K562 (cell line): ENCODE data around the gene WWOX. TPM values are rescaled to one million over a fixed set of nuclear protein-coding genes. Genes with fewer than 3 reads are reported as not detected.

ENCODE experiments used
- ATAC-seq: fragments of 200-7000 bp; cut with Tn5 transposase; 3 replicates; pipeline ENCODE4 v1.9.1; 2020; ENCODE audit warnings: moderate library complexity
- BruUV-seq: library from RNA; stranded (reverse); fragments of 400-500 nt; replicated peaks from 2 replicates; lab custom pipeline; 2021; lab: Mats Ljungman, UMichigan
- CTCF ChIA-PET: fragments of 300-600 bp; formaldehyde crosslinking; extraction: SDS; loops from one replicate; lab custom pipeline; 2021; ENCODE audit warnings: low intra/inter-chr PET ratio; lab: Yijun Ruan, JAX
- POLR2A ChIA-PET: fragments of 300-600, 350-650 bp; sonication (Branson Sonifier 250); formaldehyde crosslinking; extraction: SDS; loops from one replicate; lab custom pipeline; 2021; ENCODE audit warnings: antibody characterized with exemption, inconsistent platforms; lab: Yijun Ruan, JAX
- DNase-seq, 4 experiments: peaks; one replicate each; pipeline versions ENCODE4 v3.0.0 to v3.0.0-alpha.2; 2011 to 2018; ENCODE audit warnings: low spot score in 3 of 4, mixed read lengths in 3 of 4; ENCODE audit errors: extremely low read depth in 1 of 4
- FAIRE-seq: peaks from 2 replicates; lab custom pipeline; 2011; peaks lifted over from hg19 to GRCh38; lab: Jason Lieb, UNC
- H2AFZ ChIP-seq: 2 replicates; pipeline ENCODE4 v1.6.0; 2011; ENCODE audit warnings: low read depth, low read length, control low read depth, inconsistent platforms
- H3K27ac ChIP-seq: fragments of 200-600 bp; 3 replicates; pipeline ENCODE4 v1.8.0; 2011; ENCODE audit warnings: low read depth, mild to moderate bottlenecking, control low read depth, inconsistent platforms, low read length, moderate library complexity, mixed read lengths; ENCODE audit errors: extremely low read depth
- H3K27me3 ChIP-seq, 2 experiments: fragments of 300-600 bp in 1 of 2; 2 replicates in 1 of 2; 3 replicates in 1 of 2; pipeline versions ENCODE4 v1.6.0 to v1.8.0; 2011; ENCODE audit warnings: inconsistent platforms in 2 of 2, low read length in 2 of 2, mild to moderate bottlenecking in 1 of 2, mixed read lengths in 1 of 2, moderate library complexity in 1 of 2; ENCODE audit not compliant: control insufficient read depth in 2 of 2, insufficient read depth in 2 of 2
- H3K36me3 ChIP-seq: fragments of 300-600 bp; 3 replicates; pipeline ENCODE4 v1.8.0; 2011; ENCODE audit warnings: mild to moderate bottlenecking, low read length, inconsistent platforms; ENCODE audit not compliant: control insufficient read depth, insufficient read depth
- H3K4me1 ChIP-seq, 2 experiments: fragments of 200-600 bp in 1 of 2; replicated peaks in 1 of 2; 2 replicates in 1 of 2; 3 replicates in 1 of 2; pipeline versions ENCODE4 v1.5.1 to v1.8.0; 2011; ENCODE audit warnings: inconsistent platforms in 2 of 2, low read length in 2 of 2, mild to moderate bottlenecking in 1 of 2, mixed read lengths in 1 of 2, moderate library complexity in 1 of 2; ENCODE audit not compliant: control insufficient read depth in 2 of 2, insufficient read depth in 2 of 2
- H3K4me2 ChIP-seq: 2 replicates; pipeline ENCODE4 v1.6.1; 2011; ENCODE audit warnings: low read length, control low read depth, inconsistent platforms, mixed read lengths; ENCODE audit not compliant: insufficient read depth
- H3K4me3 ChIP-seq: fragments of 200-600 bp; sonication (generic), shearing (Covaris generic); 2 replicates; pipeline ENCODE4 v1.5.1; 2016; ENCODE audit warnings: control low read depth, inconsistent platforms
- H3K79me2 ChIP-seq: fragments of 200-600 bp; 3 replicates; pipeline ENCODE4 v1.8.0; 2011; ENCODE audit warnings: low read length, inconsistent platforms; ENCODE audit not compliant: control insufficient read depth, insufficient read depth
- H3K9ac ChIP-seq, 2 experiments: 2 replicates each; pipeline versions ENCODE4 v1.6.0 to v1.6.1; 2011; ENCODE audit warnings: low read depth in 2 of 2, low read length in 2 of 2, control low read depth in 1 of 2, inconsistent platforms in 1 of 2, mild to moderate bottlenecking in 1 of 2, mixed read lengths in 1 of 2; ENCODE audit not compliant: insufficient read depth in 1 of 2
- H3K9me1 ChIP-seq: one replicate; pipeline ENCODE4 v1.6.0; 2011; ENCODE audit warnings: inconsistent platforms, mild to moderate bottlenecking, low read length, moderate library complexity; ENCODE audit not compliant: control insufficient read depth, insufficient read depth
- H3K9me3 ChIP-seq: replicated peaks from 2 replicates; pipeline ENCODE4 v1.5.1; 2011; ENCODE audit warnings: low read depth, low read length, inconsistent platforms; ENCODE audit not compliant: control insufficient read depth, insufficient read depth
- H4K20me1 ChIP-seq: replicated peaks from 2 replicates; pipeline ENCODE4 v1.6.1; 2011; ENCODE audit warnings: low read length, inconsistent platforms, mixed read lengths; ENCODE audit not compliant: control insufficient read depth, insufficient read depth
- BCL6 ChIP-seq: fragments of 250-450 bp; sonication (Bioruptor Pico); IDR thresholded peaks from 2 replicates; pipeline ENCODE4 v1.4.0; 2020
- DPF2 ChIP-seq: fragments of 450-650 bp; IDR thresholded peaks from 2 replicates; pipeline ENCODE4 v1.6.1; 2016
- GATAD2A ChIP-seq: fragments of 450-650 bp; IDR thresholded peaks from 2 replicates; pipeline ENCODE4 v1.6.1; 2017
- HNRNPL ChIP-seq: fragments of 200-400 bp; formaldehyde crosslinking; IDR thresholded peaks from 2 replicates; pipeline ENCODE4 v1.6.1; 2017; ENCODE audit warnings: low read depth, mild to moderate bottlenecking, low read length
- LCOR ChIP-seq: sonication (generic); formaldehyde crosslinking; IDR thresholded peaks from 2 replicates; pipeline ENCODE4 v1.8.0; 2022; ENCODE audit warnings: mild to moderate bottlenecking, missing genetic modification reagents
- MLLT1 ChIP-seq, 2 experiments: fragments of 450-650 bp; IDR thresholded peaks; 2 replicates each; pipeline ENCODE4 v1.6.1; 2016
- NCOA6 ChIP-seq: fragments of 450-650 bp; IDR thresholded peaks from 2 replicates; pipeline ENCODE4 v1.6.1; 2017; ENCODE audit warnings: mild to moderate bottlenecking
- NR0B1 ChIP-seq: fragments of 450-650 bp; IDR thresholded peaks from one replicate; pipeline ENCODE4 v1.6.1; 2018; ENCODE audit warnings: mild to moderate bottlenecking, moderate library complexity; ENCODE audit not compliant: partially characterized antibody
- SRSF3 ChIP-seq: fragments of 200-400 bp; formaldehyde crosslinking; IDR thresholded peaks from 2 replicates; pipeline ENCODE4 v1.6.1; 2016; ENCODE audit warnings: mild to moderate bottlenecking, low read length, moderate library complexity; ENCODE audit not compliant: insufficient read depth
- SUPT5H ChIP-seq: fragments of 450-650 bp; IDR thresholded peaks from 2 replicates; pipeline ENCODE4 v1.6.1; 2016
- TSHZ1 ChIP-seq: fragments of 250-450 bp; sonication (Bioruptor Pico); IDR thresholded peaks from 2 replicates; pipeline ENCODE4 v1.4.0; 2020; ENCODE audit warnings: mild to moderate bottlenecking, moderate library complexity
- ZNF263 ChIP-seq: sonication (generic); formaldehyde crosslinking; IDR thresholded peaks from 2 replicates; pipeline ENCODE4 v1.8.0; 2022; ENCODE audit warnings: mild to moderate bottlenecking, missing genetic modification reagents, borderline replicate concordance
- ZNF280B ChIP-seq: fragments of 250-450 bp; sonication (Bioruptor Pico); IDR thresholded peaks from 2 replicates; pipeline ENCODE4 v1.5.1; 2021; ENCODE audit warnings: mild to moderate bottlenecking
- ZNF695 ChIP-seq: fragments of 450-650 bp; formaldehyde crosslinking; IDR thresholded peaks from 2 replicates; pipeline ENCODE4 v1.4.0; 2020; ENCODE audit warnings: mild to moderate bottlenecking, moderate library complexity
- WGBS: fragments of 100-300 bp; shearing (Covaris generic); methylation state at CpG from one replicate; pipeline ENCODE4 v1.1.6; 2016; ENCODE audit warnings: low coverage, mixed read lengths; ENCODE audit not compliant: insufficient coverage; ENCODE audit errors: missing lambda C conversion rate; 5-methylcytosine and 5-hydroxymethylcytosine counted together
- in situ Hi-C: fragments of 300-500 bp; cut with MboI; formaldehyde crosslinking; loops from 4 replicates; pipeline ENCODE4 v1.15.0; 2018; ENCODE audit warnings: inconsistent platforms, mixed read lengths
- intact Hi-C: fragments of 100-400 bp; cut with micrococcal nuclease; formaldehyde crosslinking; loops from 2 replicates; pipeline ENCODE4 v1.14.2; 2022
- polyA plus RNA-seq, 8 experiments: library from polyadenylated mRNA; depleted of rRNA in 4 of 8; stranded (reverse) in 5 of 8; unstranded in 3 of 8; fragments of >200 nt; fragmentation: Nextera tagmentation in 2 of 8; fragmentation: Illumina TruSeq in 1 of 8; extraction: Ambion mirVana in 2 of 8; extraction: Trizol in 1 of 8; gene quantifications; 2 replicates each; pipeline versions ENCODE4 v1.2.1 to v1.2.3, GENCODE V29; 2011 to 2014; ENCODE audit warnings: inconsistent platforms in 1 of 8, missing spikeins in 1 of 8
- total RNA-seq, 7 experiments: library from RNA; depleted of rRNA in 6 of 7; stranded (reverse); fragments of >200 nt in 6 of 7; fragmentation: Illumina TruSeq in 2 of 7; extraction: Trizol in 2 of 7; gene quantifications; 2 replicates each; pipeline versions ENCODE4 v1.2.1 to v1.2.3, GENCODE V29; 2011 to 2021; ENCODE audit warnings: low replicate concordance in 1 of 7

WWOX gene
- total and polyA plus RNA-seq, 9 of the 15 experiments (the other 6 are each of a cell fraction or from before 2014, with no cell fraction given), result 1.6 to 22.7 (median 8.1) TPM

- WGBS, result 0% methylated on average over 4 of the region's 4 CpGs
- Histone ChIP-seq H3K9ac (no peak overlapping the region), H3K9me3 (no peaks in the 10 kb centered on the region), H3K4me1 (no peaks in the 10 kb centered on the region), H3K79me2 (no peaks in the 10 kb centered on the region), H3K4me3 (no peak overlapping the region), H3K27ac (no peak overlapping the region), H3K4me2 (no peak overlapping the region), H2AFZ (no peak overlapping the region), H3K36me3 (no peaks in the 10 kb centered on the region), H3K9me1 (no peaks in the 10 kb centered on the region), H3K27me3 (peaks cover 6 to 16% of the 10 kb centered on the region in 2 experiments), H4K20me1 (0 out of 2 replicates have a peak, but pooled peaks cover 3% of the 10 kb centered on the region)
- CTCF ChIA-PET, result no interaction called here
- FAIRE-seq (no peak), ATAC-seq (no peak), DNase-seq (no peak)
- in situ Hi-C loops (no loop called here), intact Hi-C loops (no loop called here)
- POLR2A ChIA-PET, result interaction anchor here (1.1 kb wide), 1 partner anchor 12 kb away, joined by 4 read pairs; no protein-coding TSS in a partner anchor
- no TSS peak for BruUV-seq
- TF ChIP-seq LCOR (CRISPR knock-in tag) (no peak), ZNF280B (CRISPR knock-in tag) (no peak), TSHZ1 (CRISPR knock-in tag) (no peak), NCOA6 (no peak), DPF2 (no peak), NR0B1 (no peak), BCL6 (CRISPR knock-in tag) (no peak), MLLT1 (IDR thresholded peaks at IDR 0.05) (no peak), HNRNPL (no peak), ZNF263 (no peak), SRSF3 (no peak), GATAD2A (no peak), SUPT5H (no peak), ZNF695 (no peak)
Observed at GRCh38 chr16:79206889-79207288, 1107.4 kb downstream of the WWOX start.
